ENCODE results near the gene LRRC8D.

- no peak for TF ChIP-seq POLR2A (IDR thresholded peaks at IDR 0.05; ENCODE audit: low read length)
- TF ChIP-seq GATA1 (IDR thresholded peaks at IDR 0.05; ENCODE audit: low read depth, low read length), result no peak
Measured at GRCh38 chr1:89948722-89949345, 128.0 kb downstream of the LRRC8D start.
